ENCODE measurements around the gene PCDHGA7.
"Not testable (repeated sequence)": the region's sequence is repeated elsewhere in the genome, so short reads cannot be mapped to it uniquely, and the experiment has no call there.

The PCDHGA7 gene

GRCh38 chr5:141399555-141400258, 17.2 kb downstream of the PCDHGA7 start:
- no peak for DNase-seq

GRCh38 chr5:141402553-141403243, 20.2 kb downstream of the PCDHGA7 start, which contains the start of gene PCDHGA9:
Gene PCDHGA9 (plus strand): TSS chr5:141402778. CDS start chr5:141402953, 175 bp downstream.
- DNase-seq: no peak

GRCh38 chr5:141403387-141403786, 20.8 kb downstream of the PCDHGA7 start:
- no peak for DNase-seq

- peak; percentile 36 for DNase-seq
These were observed 25.4 kb downstream of the PCDHGA7 start, which contains the start of gene PCDHGB6 for GRCh38 chr5:141407790-141408505. Gene PCDHGB6 (plus strand): TSS chr5:141408021. CDS start chr5:141408203, 182 bp downstream.

GRCh38 chr5:141409598-141410306, 27.2 kb downstream of the PCDHGA7 start:
- no peak for DNase-seq

GRCh38 chr5:141411575-141411974, 29.0 kb downstream of the PCDHGA7 start:
- no peak for DNase-seq

GRCh38 chr5:141412854-141413539, 30.5 kb downstream of the PCDHGA7 start, which contains the start of gene PCDHGA10:
Gene PCDHGA10 (plus strand): TSS chr5:141412987. CDS start chr5:141413176, 189 bp downstream.
- peak; percentile 61 for DNase-seq

- no peak for DNase-seq
These were observed 31.1 kb downstream of the PCDHGA7 start for GRCh38 chr5:141413540-141414069.

GRCh38 chr5:141414548-141415274, 32.2 kb downstream of the PCDHGA7 start:
- DNase-seq: not testable (repeated sequence)

GRCh38 chr5:141415275-141415618, 32.7 kb downstream of the PCDHGA7 start:
- DNase-seq: not testable (repeated sequence)

GRCh38 chr5:141417494-141418172, 35.1 kb downstream of the PCDHGA7 start, which contains the start of gene PCDHGB7:
Gene PCDHGB7 (plus strand): TSS chr5:141417677. CDS start chr5:141417860, 183 bp downstream.
- peak; percentile 63 for DNase-seq

GRCh38 chr5:141419074-141419880, 36.7 kb downstream of the PCDHGA7 start:
- DNase-seq: no peak

- DNase-seq: peak; percentile 59
These were observed 38.4 kb downstream of the PCDHGA7 start, which contains the start of gene PCDHGA11 for GRCh38 chr5:141420855-141421488. Gene PCDHGA11 (plus strand): TSS chr5:141421051. CDS start chr5:141421228, 177 bp downstream.

- DNase-seq: no peak
These were observed 38.9 kb downstream of the PCDHGA7 start for GRCh38 chr5:141421489-141421855.

GRCh38 chr5:141422742-141423291, 40.3 kb downstream of the PCDHGA7 start:
- no peak for DNase-seq

GRCh38 chr5:141427783-141428426, 45.4 kb downstream of the PCDHGA7 start:
- DNase-seq: no peak

GRCh38 chr5:141430332-141431113, 48.0 kb downstream of the PCDHGA7 start, which contains the start of gene PCDHGA12:
Gene PCDHGA12 (plus strand): TSS chr5:141430507. CDS start chr5:141430760, 253 bp downstream.
- DNase-seq: peak; percentile 54
